GM23338 (cell line): ENCODE results near the gene FAM118B. TPM values are rescaled to one million over a fixed set of nuclear protein-coding genes. Genes with fewer than 3 reads are reported as not detected.
"Not testable (repeated sequence)": the region's sequence is repeated elsewhere in the genome, so short reads cannot be mapped to it uniquely, and the experiment has no call there.

Experiments used
- ATAC-seq: fragments of 200-7000 bp; cut with Tn5 transposase; 3 replicates; pipeline ENCODE4 v1.9.1; 2020
- DNase-seq: peaks from one replicate; pipeline ENCODE4 v3.0.0-alpha.2; 2015; ENCODE audit warnings: low spot score
- H2AFZ ChIP-seq: fragments of 200-600 bp; sonication (generic); 2 replicates; pipeline ENCODE4 v1.8.0; 2016; ENCODE audit warnings: antibody characterized with exemption, mild to moderate bottlenecking, moderate library complexity
- H3F3A ChIP-seq: fragments of 200-600 bp; sonication (generic); replicated peaks from 2 replicates; pipeline ENCODE4 v1.8.0; 2017; ENCODE audit warnings: antibody characterized with exemption, mixed run types, low read depth
- H3K27ac ChIP-seq: fragments of 200-600 bp; sonication (generic); 2 replicates; pipeline ENCODE4 v1.6.1; 2016; ENCODE audit warnings: low read depth
- H3K27me3 ChIP-seq: fragments of 200-600 bp; sonication (generic); 2 replicates; pipeline ENCODE4 v1.8.0; 2016; ENCODE audit warnings: mild to moderate bottlenecking, mixed run types, moderate library complexity; ENCODE audit not compliant: insufficient read depth
- H3K36me3 ChIP-seq: fragments of 200-600 bp; sonication (generic); 2 replicates; pipeline ENCODE4 v1.8.0; 2016; ENCODE audit warnings: mild to moderate bottlenecking; ENCODE audit not compliant: insufficient read depth
- H3K4me1 ChIP-seq: fragments of 200-600 bp; sonication (generic); 2 replicates; pipeline ENCODE4 v1.8.0; 2016; ENCODE audit warnings: mild to moderate bottlenecking, moderate library complexity; ENCODE audit not compliant: insufficient read depth
- H3K4me2 ChIP-seq: fragments of 200-600 bp; sonication (generic); 2 replicates; pipeline ENCODE4 v1.7.1; 2017; ENCODE audit warnings: mixed run types
- H3K4me3 ChIP-seq: fragments of 200-600 bp; sonication (generic); 2 replicates; pipeline ENCODE4 v1.6.1; 2016; ENCODE audit warnings: mixed run types
- H3K79me2 ChIP-seq: fragments of 200-600 bp; sonication (generic); replicated peaks from 2 replicates; pipeline ENCODE4 v1.8.0; 2017; ENCODE audit warnings: mild to moderate bottlenecking; ENCODE audit not compliant: insufficient read depth
- H3K9me2 ChIP-seq: fragments of 200-600 bp; sonication (generic); 2 replicates; pipeline ENCODE4 v1.8.0; 2017; ENCODE audit not compliant: insufficient read depth
- H4K20me1 ChIP-seq: fragments of 200-600 bp; sonication (generic); replicated peaks from 2 replicates; pipeline ENCODE4 v1.8.0; 2017; ENCODE audit warnings: mild to moderate bottlenecking; ENCODE audit not compliant: insufficient read depth
- H3K27ac Mint-ChIP-seq: 2 replicates; pipeline ENCODE4 v1.8.0; 2020; ENCODE audit warnings: inconsistent platforms, mild to moderate bottlenecking, moderate library complexity, mixed read lengths
- H3K27me3 Mint-ChIP-seq: 3 replicates; pipeline ENCODE4 v1.8.0; 2022; ENCODE audit warnings: low read depth, mild to moderate bottlenecking, moderate library complexity, mixed read lengths, inconsistent platforms; ENCODE audit not compliant: insufficient read depth, poor library complexity
- H3K36me3 Mint-ChIP-seq: 3 replicates; pipeline ENCODE4 v1.8.0; 2021; ENCODE audit warnings: low read depth, mild to moderate bottlenecking, inconsistent platforms, moderate library complexity, mixed read lengths
- H3K4me1 Mint-ChIP-seq: 3 replicates; pipeline ENCODE4 v1.8.0; 2020; ENCODE audit warnings: mild to moderate bottlenecking, inconsistent platforms, mixed read lengths
- H3K4me3 Mint-ChIP-seq: 3 replicates; pipeline ENCODE4 v1.8.0; 2021; ENCODE audit warnings: moderate library complexity, mild to moderate bottlenecking, inconsistent platforms, mixed read lengths
- H3K9me3 Mint-ChIP-seq: 3 replicates; pipeline ENCODE4 v1.8.0; 2020; ENCODE audit warnings: moderate library complexity, mild to moderate bottlenecking, inconsistent platforms, mixed read lengths
- EZH2phosphoT487 ChIP-seq: fragments of 200-600 bp; sonication (generic); IDR thresholded peaks from one replicate; pipeline ENCODE4 v1.8.1; 2018; ENCODE audit warnings: antibody characterized with exemption; ENCODE audit not compliant: unreplicated experiment
- NANOG ChIP-seq: IDR thresholded peaks from 2 replicates; pipeline ENCODE4 v1.6.1; 2016; ENCODE audit warnings: antibody characterized with exemption, borderline replicate concordance
- ZNF114 ChIP-seq: fragments of 250-450 bp; sonication (Bioruptor Pico); IDR thresholded peaks from 2 replicates; pipeline ENCODE4 v1.5.0; 2020; ENCODE audit warnings: mild to moderate bottlenecking, moderate library complexity
- polyA plus RNA-seq: library from polyadenylated mRNA; unstranded; fragments of >200 nt; fragmentation: Nextera tagmentation; extraction: Ambion mirVana; gene quantifications from 2 replicates; pipeline ENCODE4 v1.2.1, GENCODE V29; 2016
- total RNA-seq: library from RNA; depleted of rRNA; stranded (reverse); fragments of >200 nt; shearing (Covaris generic); gene quantifications from 2 replicates; pipeline ENCODE4 v1.2.3, GENCODE V29; 2014
- TF ChIP-seq, protein P1 (sequence below): fragments of 250-450 bp; sonication (Bioruptor Pico); IDR thresholded peaks from 2 replicates; pipeline ENCODE4 v1.5.0; 2020; ENCODE audit warnings: mild to moderate bottlenecking, moderate library complexity
- TF ChIP-seq, protein P2 (sequence below): IDR thresholded peaks from 2 replicates; pipeline ENCODE4 v1.6.1; 2016; ENCODE audit warnings: antibody characterized with exemption

FAM118B gene
- total and polyA plus RNA-seq, 2 experiments from 2014 or later, result 33.7 to 43.4 TPM

DNA sequence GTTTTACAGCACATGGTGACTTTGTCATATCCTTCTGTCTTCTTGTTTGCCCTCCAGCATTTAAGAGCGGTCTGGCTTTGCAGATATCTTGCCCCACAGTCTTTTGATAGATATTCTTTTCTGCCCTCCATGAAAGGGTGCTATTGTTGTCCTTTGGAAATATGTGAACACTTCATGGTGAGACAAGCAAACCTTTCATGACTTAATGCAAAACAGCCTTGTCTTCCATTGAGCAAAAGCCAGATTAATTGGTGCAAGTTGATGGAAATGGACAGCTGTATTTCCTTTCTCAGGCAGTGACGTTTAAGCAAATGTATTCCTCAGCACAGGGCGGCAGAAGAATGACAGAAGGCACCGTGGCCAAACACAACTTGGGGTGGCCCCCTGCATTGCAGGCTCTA lies 96.7 kb downstream of the FAM118B start (continued):
- TF ChIP-seq, protein P1, sequence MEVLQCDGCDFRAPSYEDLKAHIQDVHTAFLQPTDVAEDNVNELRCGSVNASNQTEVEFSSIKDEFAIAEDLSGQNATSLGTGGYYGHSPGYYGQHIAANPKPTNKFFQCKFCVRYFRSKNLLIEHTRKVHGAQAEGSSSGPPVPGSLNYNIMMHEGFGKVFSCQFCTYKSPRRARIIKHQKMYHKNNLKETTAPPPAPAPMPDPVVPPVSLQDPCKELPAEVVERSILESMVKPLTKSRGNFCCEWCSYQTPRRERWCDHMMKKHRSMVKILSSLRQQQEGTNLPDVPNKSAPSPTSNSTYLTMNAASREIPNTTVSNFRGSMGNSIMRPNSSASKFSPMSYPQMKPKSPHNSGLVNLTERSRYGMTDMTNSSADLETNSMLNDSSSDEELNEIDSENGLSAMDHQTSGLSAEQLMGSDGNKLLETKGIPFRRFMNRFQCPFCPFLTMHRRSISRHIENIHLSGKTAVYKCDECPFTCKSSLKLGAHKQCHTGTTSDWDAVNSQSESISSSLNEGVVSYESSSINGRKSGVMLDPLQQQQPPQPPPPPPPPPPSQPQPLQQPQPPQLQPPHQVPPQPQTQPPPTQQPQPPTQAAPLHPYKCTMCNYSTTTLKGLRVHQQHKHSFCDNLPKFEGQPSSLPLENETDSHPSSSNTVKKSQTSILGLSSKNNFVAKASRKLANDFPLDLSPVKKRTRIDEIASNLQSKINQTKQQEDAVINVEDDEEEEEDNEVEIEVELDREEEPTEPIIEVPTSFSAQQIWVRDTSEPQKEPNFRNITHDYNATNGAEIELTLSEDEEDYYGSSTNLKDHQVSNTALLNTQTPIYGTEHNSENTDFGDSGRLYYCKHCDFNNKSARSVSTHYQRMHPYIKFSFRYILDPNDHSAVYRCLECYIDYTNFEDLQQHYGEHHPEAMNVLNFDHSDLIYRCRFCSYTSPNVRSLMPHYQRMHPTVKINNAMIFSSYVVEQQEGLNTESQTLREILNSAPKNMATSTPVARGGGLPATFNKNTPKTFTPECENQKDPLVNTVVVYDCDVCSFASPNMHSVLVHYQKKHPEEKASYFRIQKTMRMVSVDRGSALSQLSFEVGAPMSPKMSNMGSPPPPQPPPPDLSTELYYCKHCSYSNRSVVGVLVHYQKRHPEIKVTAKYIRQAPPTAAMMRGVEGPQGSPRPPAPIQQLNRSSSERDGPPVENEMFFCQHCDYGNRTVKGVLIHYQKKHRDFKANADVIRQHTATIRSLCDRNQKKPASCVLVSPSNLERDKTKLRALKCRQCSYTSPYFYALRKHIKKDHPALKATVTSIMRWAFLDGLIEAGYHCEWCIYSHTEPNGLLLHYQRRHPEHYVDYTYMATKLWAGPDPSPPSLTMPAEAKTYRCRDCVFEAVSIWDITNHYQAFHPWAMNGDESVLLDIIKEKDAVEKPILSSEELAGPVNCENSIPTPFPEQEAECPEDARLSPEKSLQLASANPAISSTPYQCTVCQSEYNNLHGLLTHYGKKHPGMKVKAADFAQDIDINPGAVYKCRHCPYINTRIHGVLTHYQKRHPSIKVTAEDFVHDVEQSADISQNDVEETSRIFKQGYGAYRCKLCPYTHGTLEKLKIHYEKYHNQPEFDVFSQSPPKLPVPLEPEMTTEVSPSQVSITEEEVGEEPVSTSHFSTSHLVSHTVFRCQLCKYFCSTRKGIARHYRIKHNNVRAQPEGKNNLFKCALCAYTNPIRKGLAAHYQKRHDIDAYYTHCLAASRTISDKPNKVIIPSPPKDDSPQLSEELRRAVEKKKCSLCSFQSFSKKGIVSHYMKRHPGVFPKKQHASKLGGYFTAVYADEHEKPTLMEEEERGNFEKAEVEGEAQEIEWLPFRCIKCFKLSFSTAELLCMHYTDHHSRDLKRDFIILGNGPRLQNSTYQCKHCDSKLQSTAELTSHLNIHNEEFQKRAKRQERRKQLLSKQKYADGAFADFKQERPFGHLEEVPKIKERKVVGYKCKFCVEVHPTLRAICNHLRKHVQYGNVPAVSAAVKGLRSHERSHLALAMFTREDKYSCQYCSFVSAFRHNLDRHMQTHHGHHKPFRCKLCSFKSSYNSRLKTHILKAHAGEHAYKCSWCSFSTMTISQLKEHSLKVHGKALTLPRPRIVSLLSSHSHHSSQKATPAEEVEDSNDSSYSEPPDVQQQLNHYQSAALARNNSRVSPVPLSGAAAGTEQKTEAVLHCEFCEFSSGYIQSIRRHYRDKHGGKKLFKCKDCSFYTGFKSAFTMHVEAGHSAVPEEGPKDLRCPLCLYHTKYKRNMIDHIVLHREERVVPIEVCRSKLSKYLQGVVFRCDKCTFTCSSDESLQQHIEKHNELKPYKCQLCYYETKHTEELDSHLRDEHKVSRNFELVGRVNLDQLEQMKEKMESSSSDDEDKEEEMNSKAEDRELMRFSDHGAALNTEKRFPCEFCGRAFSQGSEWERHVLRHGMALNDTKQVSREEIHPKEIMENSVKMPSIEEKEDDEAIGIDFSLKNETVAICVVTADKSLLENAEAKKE (CRISPR knock-in tag), result no peak
- TF ChIP-seq NANOG, result no peak
- TF ChIP-seq EZH2phosphoT487, result no peak
- TF ChIP-seq, protein P2, sequence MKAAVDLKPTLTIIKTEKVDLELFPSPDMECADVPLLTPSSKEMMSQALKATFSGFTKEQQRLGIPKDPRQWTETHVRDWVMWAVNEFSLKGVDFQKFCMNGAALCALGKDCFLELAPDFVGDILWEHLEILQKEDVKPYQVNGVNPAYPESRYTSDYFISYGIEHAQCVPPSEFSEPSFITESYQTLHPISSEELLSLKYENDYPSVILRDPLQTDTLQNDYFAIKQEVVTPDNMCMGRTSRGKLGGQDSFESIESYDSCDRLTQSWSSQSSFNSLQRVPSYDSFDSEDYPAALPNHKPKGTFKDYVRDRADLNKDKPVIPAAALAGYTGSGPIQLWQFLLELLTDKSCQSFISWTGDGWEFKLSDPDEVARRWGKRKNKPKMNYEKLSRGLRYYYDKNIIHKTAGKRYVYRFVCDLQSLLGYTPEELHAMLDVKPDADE, result no peak
- TF ChIP-seq ZNF114 (CRISPR knock-in tag), result no peak

DNA sequence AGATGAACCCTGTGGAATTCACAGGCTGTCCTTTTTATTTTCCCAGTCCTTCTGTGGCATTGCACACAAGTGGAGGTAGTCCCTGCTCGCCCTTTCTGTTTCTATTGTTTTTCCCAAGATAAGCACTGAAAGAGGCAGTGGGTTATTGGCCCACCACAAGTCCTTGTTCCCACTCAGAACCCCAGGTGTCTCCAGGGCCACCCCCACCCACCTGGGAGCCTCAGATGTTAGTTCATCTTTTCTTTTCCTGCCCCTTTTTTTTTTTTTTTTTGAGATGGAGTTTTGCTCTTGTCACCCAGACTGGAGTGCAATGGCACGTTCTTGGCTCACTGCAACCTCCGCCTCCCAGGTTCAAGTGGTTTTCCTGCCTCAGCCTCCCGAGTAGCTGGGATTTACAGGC lies 97.2 kb downstream of the FAM118B start:
- not testable (repeated sequence) for H3K4me3 Mint-ChIP-seq, ATAC-seq, H3K36me3 ChIP-seq, H3K4me3 ChIP-seq, H2AFZ ChIP-seq, H3K27me3 Mint-ChIP-seq, DNase-seq, H4K20me1 ChIP-seq, H3F3A ChIP-seq, H3K27ac Mint-ChIP-seq, H3K9me3 Mint-ChIP-seq, H3K27me3 ChIP-seq, H3K4me2 ChIP-seq, H3K27ac ChIP-seq, H3K4me1 ChIP-seq, H3K79me2 ChIP-seq, H3K4me1 Mint-ChIP-seq, H3K9me2 ChIP-seq
- H3K36me3 Mint-ChIP-seq, result peaks cover 19% of the 10 kb centered on the region
